NT2/D1 (cell line): ENCODE measurements around the gene DOCK1.

Experiments
- DNase-seq: peaks from one replicate; pipeline ENCODE4 v3.0.0-alpha.2; 2011; ENCODE audit warnings: low read depth, low spot score
- H3K27me3 ChIP-seq: 2 replicates; pipeline ENCODE4 v1.6.0; 2011; ENCODE audit warnings: mild to moderate bottlenecking; ENCODE audit not compliant: insufficient read length, insufficient read depth
- H3K36me3 ChIP-seq: 2 replicates; pipeline ENCODE4 v1.6.1; 2011; ENCODE audit warnings: mild to moderate bottlenecking, low read length, mixed read lengths; ENCODE audit not compliant: insufficient read depth, insufficient read length
- H3K4me1 ChIP-seq: 2 replicates; pipeline ENCODE4 v1.5.1; 2011; ENCODE audit not compliant: insufficient read depth, insufficient read length
- H3K4me3 ChIP-seq: 2 replicates; pipeline ENCODE4 v1.5.1; 2011; ENCODE audit warnings: low read depth; ENCODE audit not compliant: insufficient read length
- H3K9ac ChIP-seq: 2 replicates; pipeline ENCODE4 v1.6.0; 2011; ENCODE audit warnings: low read depth; ENCODE audit not compliant: insufficient read length
- H3K9me3 ChIP-seq: 2 replicates; pipeline ENCODE4 v1.5.1; 2011; ENCODE audit warnings: mild to moderate bottlenecking, low read length; ENCODE audit not compliant: insufficient read depth
- SUZ12 ChIP-seq: IDR thresholded peaks from 2 replicates; pipeline ENCODE4 v1.6.1; 2011; ENCODE audit not compliant: insufficient read length, insufficient read depth; ENCODE audit errors: extremely low read depth
- YY1 ChIP-seq: IDR thresholded peaks from 2 replicates; pipeline ENCODE4 v1.6.1; 2011; ENCODE audit not compliant: insufficient read length, insufficient read depth
- ZNF274 ChIP-seq: IDR thresholded peaks from 2 replicates; pipeline ENCODE4 v1.6.1; 2011; ENCODE audit warnings: mild to moderate bottlenecking, low read depth, low read length

The DOCK1 gene

DNA sequence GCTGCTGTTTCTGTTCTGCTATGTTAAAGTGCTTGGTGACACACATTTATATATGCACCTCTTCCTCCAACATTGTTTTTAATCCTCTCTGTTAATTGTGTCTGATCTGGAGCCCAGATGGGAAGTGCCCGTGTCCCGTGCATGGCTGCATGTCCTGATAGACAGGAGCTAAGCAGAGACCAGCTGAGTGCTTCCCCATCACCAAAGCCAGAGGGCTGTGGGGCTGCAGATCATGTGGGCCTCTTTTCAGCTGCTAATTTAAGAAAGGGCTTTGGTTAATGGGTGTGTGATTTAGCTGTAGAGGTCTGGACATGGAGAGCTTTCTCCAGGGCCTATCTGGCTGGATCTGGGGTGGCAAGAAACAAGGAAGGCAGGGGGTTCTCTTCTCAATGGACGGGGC is 547.3 kb downstream of the DOCK1 start:
- Histone ChIP-seq H3K4me3 (no peak overlapping the region), H3K4me1 (no peaks in the 10 kb centered on the region), H3K36me3 (peaks cover under 1% of the 10 kb centered on the region), H3K9ac (no peak overlapping the region), H3K9me3 (no peaks in the 10 kb centered on the region; the same call in 1 of the 2 replicates), H3K27me3 (no peaks in the 10 kb centered on the region)
- DNase-seq = no peak
- TF ChIP-seq ZNF274 (no peak), YY1 (no peak), SUZ12 (no peak)

DNA sequence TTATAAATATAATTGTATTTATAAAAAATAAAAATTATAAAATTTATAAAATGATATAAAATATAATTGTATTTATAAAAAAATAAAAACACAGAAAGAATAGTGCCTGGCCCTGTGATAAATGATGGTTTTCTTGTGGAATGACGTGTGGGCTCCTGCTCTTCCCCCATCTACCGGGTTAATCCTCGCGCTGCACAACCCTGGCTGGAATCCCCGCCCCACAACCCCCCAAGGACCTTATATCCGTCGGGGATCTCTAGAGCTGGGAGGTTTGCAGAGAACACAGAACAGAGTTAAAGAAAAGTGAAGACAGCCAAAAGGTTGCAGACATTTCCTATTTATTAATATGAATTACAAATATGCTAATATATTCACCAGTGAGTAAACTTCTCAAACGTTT is 548.5 kb downstream of the DOCK1 start:
- TF ChIP-seq YY1 = no peak
- no peak for TF ChIP-seq SUZ12
- no peak for TF ChIP-seq ZNF274
- Histone ChIP-seq H3K4me1 (no peaks in the 10 kb centered on the region), H3K9ac (no peak overlapping the region), H3K4me3 (no peak overlapping the region), H3K9me3 (no peaks in the 10 kb centered on the region; the same call in 1 of the 2 replicates), H3K27me3 (no peaks in the 10 kb centered on the region), H3K36me3 (no peaks in the 10 kb centered on the region)
- no peak for DNase-seq

DNA sequence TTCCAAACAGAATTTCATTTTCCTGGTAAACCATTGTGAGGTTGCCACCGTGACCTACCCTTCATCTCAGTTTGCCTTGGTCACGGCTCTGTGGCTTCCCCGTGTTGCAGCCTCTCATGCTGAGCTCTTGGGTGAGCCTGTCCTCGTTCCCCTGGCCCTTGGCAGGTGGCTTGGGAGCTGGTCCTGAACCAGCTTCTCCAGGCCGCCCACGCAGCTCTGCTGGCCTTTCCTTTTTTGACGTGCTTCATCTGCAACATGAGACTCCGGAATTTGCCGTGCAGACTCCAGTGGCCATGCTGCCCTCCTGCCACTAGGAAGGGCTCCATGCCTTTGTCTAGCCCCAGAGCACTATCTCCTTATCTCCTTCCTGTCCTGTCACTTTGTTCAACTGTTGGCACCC is 550.9 kb downstream of the DOCK1 start:
- DNase-seq = no peak
- no peaks in the 10 kb centered on the region for H3K27me3 ChIP-seq
- no peak for TF ChIP-seq YY1
- no peak overlapping the region for H3K4me3 ChIP-seq
- H3K36me3 ChIP-seq = no peaks in the 10 kb centered on the region
- H3K9me3 ChIP-seq = no peaks in the 10 kb centered on the region; the same call in 1 of the 2 replicates
- H3K9ac ChIP-seq = no peak overlapping the region
- no peaks in the 10 kb centered on the region for H3K4me1 ChIP-seq

DNA sequence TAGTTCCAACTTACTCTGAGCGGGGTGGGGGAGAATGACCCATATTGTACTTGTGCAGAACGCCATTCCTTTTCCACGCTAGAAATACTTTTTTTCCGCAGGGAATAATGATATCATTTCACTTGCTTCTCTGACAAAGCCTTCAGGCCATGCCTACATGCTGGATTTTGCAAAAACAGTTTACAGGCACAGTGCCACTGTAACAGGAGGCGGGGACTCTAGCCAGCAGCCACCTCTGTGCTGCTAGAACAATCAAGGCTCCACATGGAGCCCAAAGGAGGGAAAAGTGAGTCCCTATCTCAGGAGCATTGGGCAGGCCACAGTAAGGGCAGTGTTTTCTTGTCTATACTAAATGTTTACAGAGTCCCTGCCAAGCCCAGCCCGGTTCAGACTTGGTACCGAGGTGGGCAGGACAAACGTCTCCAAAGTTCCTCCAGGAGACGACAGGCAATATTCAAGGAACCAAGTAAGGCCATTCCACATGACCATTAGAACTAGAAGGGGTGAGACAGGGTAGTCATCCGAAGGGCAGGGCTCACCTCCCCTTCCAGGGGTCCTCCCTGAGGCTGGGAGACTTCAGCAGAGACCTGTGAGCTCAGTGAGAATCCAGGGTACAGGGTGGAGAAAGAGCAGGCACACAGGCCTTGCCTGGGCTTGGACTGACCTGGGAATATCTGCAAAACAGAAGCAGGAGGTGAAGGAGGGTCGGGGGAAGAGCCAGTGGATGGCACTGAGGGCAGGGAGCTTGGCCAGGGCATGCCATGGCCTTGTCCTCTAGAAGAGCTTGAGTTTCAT is 553.0 kb downstream of the DOCK1 start:
- no peaks in the 10 kb centered on the region for H3K4me1 ChIP-seq
- TF ChIP-seq ZNF274 = no peak
- no peaks in the 10 kb centered on the region for H3K36me3 ChIP-seq
- no peak for DNase-seq
- H3K9ac ChIP-seq = no peak overlapping the region
- no peaks in the 10 kb centered on the region for H3K27me3 ChIP-seq
- H3K4me3 ChIP-seq = no peak overlapping the region
- H3K9me3 ChIP-seq = no peaks in the 10 kb centered on the region; the same call in 1 of the 2 replicates

DNA sequence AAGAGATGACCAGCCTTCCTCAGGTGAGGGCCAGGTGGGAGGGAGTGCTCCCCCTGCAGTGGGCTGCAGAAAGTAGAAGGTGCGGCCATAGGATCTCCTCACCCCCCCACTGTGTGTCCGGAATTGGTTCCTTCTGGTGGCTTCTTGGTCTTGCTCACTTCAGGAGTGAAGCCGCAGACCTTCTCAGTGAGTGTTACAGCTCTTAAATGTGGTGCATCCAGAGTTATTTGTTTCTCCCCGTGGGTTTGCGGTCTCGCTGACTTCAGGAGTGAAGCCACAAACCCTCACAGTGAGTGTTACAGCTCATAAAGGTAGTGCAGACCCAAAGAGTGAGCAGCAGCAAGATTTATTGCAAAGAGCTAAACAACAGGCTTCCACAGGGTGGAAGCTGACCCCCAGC is 553.6 kb downstream of the DOCK1 start:
- TF ChIP-seq YY1 (no peak), ZNF274 (no peak), SUZ12 (no peak)
- Histone ChIP-seq H3K27me3 (no peaks in the 10 kb centered on the region), H3K4me3 (no peak overlapping the region), H3K9ac (no peak overlapping the region), H3K9me3 (no peaks in the 10 kb centered on the region; the same call in 1 of the 2 replicates), H3K4me1 (no peaks in the 10 kb centered on the region), H3K36me3 (no peaks in the 10 kb centered on the region)
- DNase-seq = no peak

DNA sequence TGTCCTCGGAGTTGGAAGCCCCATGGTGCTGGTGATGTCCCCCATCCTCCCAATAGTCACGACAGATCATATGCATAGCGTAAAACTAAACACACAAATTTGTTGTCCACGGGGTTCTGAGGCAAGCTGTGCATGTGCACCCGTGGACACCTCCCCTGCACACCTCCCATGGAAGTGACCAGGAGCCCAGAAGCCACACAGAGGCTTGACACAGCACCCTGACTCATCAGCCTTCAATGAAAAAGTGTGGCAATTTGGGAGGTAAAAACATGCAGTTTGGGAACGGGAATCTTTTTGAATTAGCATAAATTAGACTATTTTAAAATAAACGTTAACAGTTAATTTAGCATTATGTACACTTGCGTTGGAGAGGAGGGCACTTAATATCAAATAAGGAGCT is 554.7 kb downstream of the DOCK1 start:
- Histone ChIP-seq H3K4me3 (no peak overlapping the region), H3K27me3 (no peaks in the 10 kb centered on the region), H3K4me1 (no peaks in the 10 kb centered on the region), H3K9ac (no peak overlapping the region), H3K36me3 (no peaks in the 10 kb centered on the region), H3K9me3 (no peaks in the 10 kb centered on the region; the same call in 1 of the 2 replicates)
- TF ChIP-seq SUZ12 (no peak), ZNF274 (no peak), YY1 (no peak)
- no peak for DNase-seq

DNA sequence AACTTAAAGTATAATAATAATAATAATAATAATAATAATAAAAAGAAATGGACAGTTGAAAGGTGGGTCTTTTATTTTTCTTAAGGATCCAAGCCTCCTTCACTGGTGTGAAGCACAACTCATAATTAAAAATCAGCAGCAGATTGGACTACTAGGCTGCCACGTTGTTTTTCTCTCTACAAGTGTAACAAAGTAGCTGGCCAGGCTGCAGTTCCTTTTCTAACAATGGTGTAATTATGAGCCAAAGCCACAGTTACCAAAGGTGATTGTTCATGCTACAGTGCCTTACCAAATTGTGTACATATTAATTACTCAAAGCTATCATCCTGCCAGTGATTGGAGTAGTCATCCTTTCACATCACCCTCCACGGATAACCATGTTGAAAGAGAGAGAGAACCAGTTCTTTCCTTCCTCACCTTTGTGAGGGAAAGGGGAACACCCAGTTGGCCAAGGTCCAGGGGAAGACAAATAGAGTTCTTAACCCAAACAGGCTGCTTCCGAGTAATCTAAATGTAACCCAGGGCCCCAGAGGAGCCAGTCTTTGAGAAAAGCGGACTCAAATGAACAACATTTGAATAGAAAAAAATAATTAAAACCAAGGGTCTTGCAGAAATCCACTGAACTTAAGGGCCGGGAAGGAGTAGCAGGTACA is 557.5 kb downstream of the DOCK1 start:
- Histone ChIP-seq H3K4me3 (no peak overlapping the region), H3K27me3 (no peaks in the 10 kb centered on the region), H3K9me3 (no peaks in the 10 kb centered on the region; the same call in 1 of the 2 replicates), H3K36me3 (no peaks in the 10 kb centered on the region), H3K4me1 (no peaks in the 10 kb centered on the region), H3K9ac (no peak overlapping the region)
- TF ChIP-seq YY1 = no peak
- no peak for TF ChIP-seq SUZ12
- no peak for TF ChIP-seq ZNF274
- no peak for DNase-seq
